Measurements from ENCODE around the gene HOXC9. TPM values are rescaled to one million over a fixed set of nuclear protein-coding genes. Genes with fewer than 3 reads are reported as not detected.

The HOXC9 gene
- total RNA-seq, 1 donor from 2014 or later: not detected

DNA sequence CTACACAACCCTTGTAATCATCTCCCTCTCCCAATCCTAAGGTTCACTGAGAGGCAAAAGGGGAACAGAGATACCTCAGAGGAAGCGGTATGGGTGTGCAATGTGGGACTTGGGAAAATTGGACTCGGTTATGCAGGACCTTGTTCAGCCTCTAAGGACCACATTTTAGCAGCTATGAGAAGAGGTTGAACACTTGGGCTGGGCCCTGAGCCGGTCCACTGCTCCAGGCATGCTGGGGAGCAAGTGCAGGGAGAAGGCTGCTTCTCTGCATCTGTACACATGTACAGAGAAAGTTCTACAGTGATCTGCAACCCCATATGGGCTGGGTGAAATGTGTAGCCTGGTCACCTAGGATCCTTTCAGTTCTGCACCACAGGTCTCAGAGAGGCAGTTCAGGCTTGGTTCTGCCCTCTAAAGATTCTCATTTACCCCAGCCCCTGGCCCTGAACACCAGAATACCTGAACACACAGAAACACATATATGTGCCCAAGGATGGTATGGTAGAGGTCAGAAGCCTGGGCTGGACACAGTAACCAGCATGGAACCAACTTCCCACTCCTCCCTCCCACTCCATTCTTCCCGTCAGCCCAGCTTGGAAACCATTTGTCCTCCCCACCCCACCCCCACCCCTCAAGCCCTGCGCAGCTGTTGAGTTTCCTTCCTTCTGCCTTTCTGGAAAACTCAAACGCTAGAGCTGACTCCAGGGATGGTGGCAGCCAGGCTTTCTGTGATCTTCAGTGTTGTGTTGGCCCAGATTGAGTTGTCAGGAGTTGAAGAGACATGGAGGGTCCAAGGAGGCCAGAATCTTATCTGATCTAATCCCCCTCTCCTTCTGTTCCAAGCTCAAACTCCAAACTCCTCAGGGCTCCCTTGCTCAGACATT is 43.3 kb downstream of the HOXC9 start:
- DNase-seq (no peak), ATAC-seq (no peak)
- intact Hi-C loops (cut with micrococcal nuclease): no loop called here

- ATAC-seq (no peak), DNase-seq (no peak)
- intact Hi-C loops (cut with micrococcal nuclease): no loop called here
These were observed 44.6 kb downstream of the HOXC9 start for GRCh38 chr12:54044425-54045103.

- intact Hi-C loops (cut with micrococcal nuclease): no loop called here
- ATAC-seq (no peak), DNase-seq (no peak)
These were observed 45.4 kb downstream of the HOXC9 start for GRCh38 chr12:54045401-54045800.

- ATAC-seq (no peak), DNase-seq (no peak)
- intact Hi-C loops (cut with micrococcal nuclease): no loop called here
These were observed 46.0 kb downstream of the HOXC9 start for GRCh38 chr12:54045868-54046521.

DNA sequence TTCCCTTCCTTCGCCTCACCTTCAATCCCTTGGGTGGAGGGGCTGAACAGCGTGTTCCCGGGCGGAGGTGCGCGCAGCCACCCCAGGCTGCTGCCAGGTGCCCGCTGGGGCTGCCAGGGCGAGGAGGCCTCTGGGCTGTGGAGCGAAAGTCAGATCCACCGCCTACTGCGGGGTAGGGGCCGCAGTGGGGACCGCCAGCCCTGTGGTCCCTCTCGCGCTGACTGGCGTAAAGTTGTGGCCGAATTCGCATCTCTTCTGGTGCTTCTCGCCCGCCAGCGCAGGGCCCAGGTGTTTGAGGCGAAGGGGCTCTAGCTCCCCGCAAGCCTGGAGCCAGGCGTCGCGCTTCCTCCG is 46.8 kb downstream of the HOXC9 start:
- intact Hi-C loops (cut with micrococcal nuclease): no loop called here
- DNase-seq (no peak), ATAC-seq (no peak)

GRCh38 chr12:54047160-54047963 is 47.4 kb downstream of the HOXC9 start:
- DNase-seq (no peak), ATAC-seq (no peak)
- intact Hi-C loops (cut with micrococcal nuclease): no loop called here

DNA sequence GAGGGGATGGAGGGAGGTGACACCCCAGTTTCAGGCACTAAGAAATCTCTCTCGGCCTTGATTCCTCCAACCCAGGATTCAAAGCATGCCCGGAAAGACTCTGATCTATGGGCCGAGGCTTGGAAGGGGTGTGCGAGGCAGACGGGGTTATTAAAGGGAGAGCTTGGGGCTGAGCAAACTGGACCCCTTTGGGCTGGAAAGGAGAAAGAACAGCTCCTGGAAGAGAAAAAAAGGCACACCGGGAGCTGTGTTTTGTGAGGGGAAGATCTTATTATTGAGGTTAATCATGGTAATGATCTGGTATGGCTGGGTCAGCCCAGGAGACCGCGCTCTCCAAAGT is 48.0 kb downstream of the HOXC9 start:
- intact Hi-C loops (cut with micrococcal nuclease): no loop called here
- ATAC-seq: no peak
- DNase-seq: no peak

DNA sequence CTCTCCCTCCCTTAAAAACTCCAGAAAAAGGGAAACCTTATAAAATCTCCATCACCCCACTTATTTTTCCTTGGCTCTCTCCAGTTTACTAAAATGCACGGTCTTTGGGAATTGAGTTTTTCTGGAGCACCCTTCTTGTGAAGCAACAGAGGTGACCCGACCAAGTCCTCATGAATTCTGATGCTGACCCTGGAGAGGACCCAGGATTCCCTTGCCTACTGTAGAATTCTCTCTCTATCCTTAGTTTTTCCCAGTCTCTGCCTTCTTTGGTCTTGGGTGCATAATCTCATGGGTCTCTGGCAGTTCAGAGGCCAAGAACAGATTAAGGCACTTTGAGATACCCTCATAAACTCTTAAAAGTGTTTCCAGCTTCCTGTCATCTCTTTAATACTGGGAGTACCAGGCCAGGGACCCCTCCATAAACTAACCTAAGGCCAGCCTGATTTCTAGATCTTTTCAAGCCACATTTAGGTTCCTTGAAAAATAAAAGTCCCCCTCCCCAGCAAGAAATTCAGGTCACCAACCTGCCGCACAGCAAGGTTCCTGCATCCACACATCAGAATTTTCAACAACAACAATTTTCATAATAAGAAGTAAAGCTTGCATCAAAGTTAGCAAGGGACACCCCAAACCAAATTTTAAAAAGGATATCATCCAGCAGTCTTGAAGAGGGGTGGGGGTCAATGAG is 48.6 kb downstream of the HOXC9 start:
- DNase-seq (no peak), ATAC-seq (no peak)
- intact Hi-C loops (cut with micrococcal nuclease): no loop called here

- ATAC-seq (no peak), DNase-seq (no peak)
- intact Hi-C loops (cut with micrococcal nuclease): no loop called here
These were observed 49.1 kb downstream of the HOXC9 start for GRCh38 chr12:54049108-54049507.

- DNase-seq: no peak
These were observed 50.5 kb downstream of the HOXC9 start for GRCh38 chr12:54050482-54050810.

DNA sequence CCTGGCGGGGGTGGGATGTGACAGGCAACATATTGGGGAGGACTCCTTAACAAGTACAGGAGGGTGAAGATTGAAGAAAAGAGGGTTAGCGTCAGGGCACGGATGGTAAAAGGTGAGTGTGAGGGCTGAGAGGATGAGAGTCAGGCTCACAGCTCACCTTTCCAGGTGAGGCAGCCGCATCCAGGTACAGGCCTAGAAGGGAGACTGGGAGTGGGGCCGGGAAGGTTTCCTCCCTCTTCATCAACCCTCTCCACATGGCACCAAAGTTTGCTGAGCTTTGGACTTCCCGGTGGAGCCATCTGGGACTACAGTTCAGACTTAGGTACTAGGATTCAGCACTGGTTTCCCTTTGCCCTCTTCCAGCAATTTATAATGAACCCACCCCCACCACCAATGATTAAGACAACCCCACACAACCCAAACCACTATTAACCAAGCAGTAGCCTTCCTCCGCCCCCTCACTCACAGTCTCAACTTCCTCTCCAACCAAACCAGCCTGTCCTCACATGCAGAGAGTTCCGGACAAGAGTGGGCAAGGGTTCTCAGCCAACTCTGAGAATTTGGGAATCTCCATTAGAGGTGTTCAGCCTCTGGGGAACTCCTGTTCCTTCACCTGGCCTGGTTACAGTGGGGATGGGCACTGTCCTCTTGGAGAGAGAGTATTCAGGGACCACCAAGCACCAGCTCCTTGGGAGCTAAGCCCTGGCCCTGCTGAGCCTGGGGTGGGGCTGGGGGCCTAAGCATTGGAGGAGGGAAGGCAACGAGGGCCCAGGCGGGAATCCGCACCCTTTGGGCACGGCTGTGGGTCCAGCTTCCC is 51.3 kb downstream of the HOXC9 start:
- no peak for DNase-seq
- no peak for ATAC-seq
- intact Hi-C loops (cut with micrococcal nuclease): no loop called here

More at GRCh38 chr12:54050482-54050810, 50.5 kb downstream of the HOXC9 start:
- no peak for ATAC-seq
- intact Hi-C loops (cut with micrococcal nuclease): no loop called here

- intact Hi-C loops (cut with micrococcal nuclease): no loop called here
- no peak for ATAC-seq
- no peak for DNase-seq
These were observed 52.0 kb downstream of the HOXC9 start for GRCh38 chr12:54051874-54052437.

GRCh38 chr12:54052438-54053002 is 52.6 kb downstream of the HOXC9 start:
- no peak for DNase-seq
- intact Hi-C loops (cut with micrococcal nuclease): no loop called here
- ATAC-seq: no peak

Small RNA genes lying within 50 kb of the gene (microRNA-seq; reads per million reads assigned to microRNA genes)
- gene MIR196A2 (ENCODE audit: borderline number of aligned reads) (4.9 reads per million), gene MIR615 (ENCODE audit: borderline number of aligned reads) (not detected)

Other genes starting within 250 kb of the HOXC9 start
- 2.4 TPM for gene CISTR, start 248.2 kb upstream of the HOXC9 start, total RNA-seq
- not detected for gene HOXC13, start 61.3 kb upstream of the HOXC9 start, total RNA-seq
- not detected for gene HOXC12, start 45.3 kb upstream of the HOXC9 start, total RNA-seq
- gene HOXC11, start 27.0 kb upstream of the HOXC9 start, total RNA-seq: not detected
- gene HOTAIR, start 25.2 kb upstream of the HOXC9 start, total RNA-seq: not detected
- gene HOXC10, start 15.0 kb upstream of the HOXC9 start, total RNA-seq: not detected
- not detected for gene HOXC8, start 8.8 kb downstream of the HOXC9 start, total RNA-seq
- 0.15 TPM for gene HOXC6, start 28.3 kb downstream of the HOXC9 start, total RNA-seq
- not detected for gene HOXC5, start 32.9 kb downstream of the HOXC9 start, total RNA-seq
- not detected for gene HOXC4, start 53.7 kb downstream of the HOXC9 start, total RNA-seq
- 17.0 TPM for gene SMUG1, start 188.8 kb downstream of the HOXC9 start, total RNA-seq